ENCODE measurements around the gene AKAP1.

- TF ChIP-seq RFX5 (IDR thresholded peaks at IDR 0.05): no peak
- no peak for TF ChIP-seq POLR2A (IDR thresholded peaks at IDR 0.05; ENCODE audit: low read length)
- TF ChIP-seq, protein P1, sequence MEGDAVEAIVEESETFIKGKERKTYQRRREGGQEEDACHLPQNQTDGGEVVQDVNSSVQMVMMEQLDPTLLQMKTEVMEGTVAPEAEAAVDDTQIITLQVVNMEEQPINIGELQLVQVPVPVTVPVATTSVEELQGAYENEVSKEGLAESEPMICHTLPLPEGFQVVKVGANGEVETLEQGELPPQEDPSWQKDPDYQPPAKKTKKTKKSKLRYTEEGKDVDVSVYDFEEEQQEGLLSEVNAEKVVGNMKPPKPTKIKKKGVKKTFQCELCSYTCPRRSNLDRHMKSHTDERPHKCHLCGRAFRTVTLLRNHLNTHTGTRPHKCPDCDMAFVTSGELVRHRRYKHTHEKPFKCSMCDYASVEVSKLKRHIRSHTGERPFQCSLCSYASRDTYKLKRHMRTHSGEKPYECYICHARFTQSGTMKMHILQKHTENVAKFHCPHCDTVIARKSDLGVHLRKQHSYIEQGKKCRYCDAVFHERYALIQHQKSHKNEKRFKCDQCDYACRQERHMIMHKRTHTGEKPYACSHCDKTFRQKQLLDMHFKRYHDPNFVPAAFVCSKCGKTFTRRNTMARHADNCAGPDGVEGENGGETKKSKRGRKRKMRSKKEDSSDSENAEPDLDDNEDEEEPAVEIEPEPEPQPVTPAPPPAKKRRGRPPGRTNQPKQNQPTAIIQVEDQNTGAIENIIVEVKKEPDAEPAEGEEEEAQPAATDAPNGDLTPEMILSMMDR (IDR thresholded peaks at IDR 0.05): no peak
- TF ChIP-seq, protein P2, sequence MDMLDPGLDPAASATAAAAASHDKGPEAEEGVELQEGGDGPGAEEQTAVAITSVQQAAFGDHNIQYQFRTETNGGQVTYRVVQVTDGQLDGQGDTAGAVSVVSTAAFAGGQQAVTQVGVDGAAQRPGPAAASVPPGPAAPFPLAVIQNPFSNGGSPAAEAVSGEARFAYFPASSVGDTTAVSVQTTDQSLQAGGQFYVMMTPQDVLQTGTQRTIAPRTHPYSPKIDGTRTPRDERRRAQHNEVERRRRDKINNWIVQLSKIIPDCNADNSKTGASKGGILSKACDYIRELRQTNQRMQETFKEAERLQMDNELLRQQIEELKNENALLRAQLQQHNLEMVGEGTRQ (IDR thresholded peaks at IDR 0.05): no peak
- no peak for TF ChIP-seq CEBPB (IDR thresholded peaks at IDR 0.05)
- no peak for TF ChIP-seq ZNF302 (CRISPR knock-in tag; IDR thresholded peaks at IDR 0.05)
- TF ChIP-seq PHF8 (IDR thresholded peaks at IDR 0.05; ENCODE audit: borderline replicate concordance, low read depth): no peak
- no peak for TF ChIP-seq NR3C1 (IDR thresholded peaks at IDR 0.05)
- no peak for TF ChIP-seq JUNB (IDR thresholded peaks at IDR 0.05)
- no peak for TF ChIP-seq RARB (CRISPR knock-in tag; IDR thresholded peaks at IDR 0.05)
- no peak for TF ChIP-seq POLR2AphosphoS2 (conservative IDR thresholded peaks at IDR 0.05; ENCODE audit: low read length)
Measured at GRCh38 chr17:57097832-57098421, 12.9 kb downstream of the AKAP1 start.
